HUES6 (cell line): Measurements from ENCODE around the gene GPR153.

Source experiments
- H3K27ac ChIP-seq: 2 replicates; pipeline ENCODE4 v1.7.0; 2013; ENCODE audit warnings: low read depth, mild to moderate bottlenecking, low read length, inconsistent platforms
- H3K27me3 ChIP-seq: 2 replicates; pipeline ENCODE4 v1.6.1; 2013; ENCODE audit warnings: low read length; ENCODE audit not compliant: control insufficient read depth, insufficient read depth
- H3K36me3 ChIP-seq: 2 replicates; pipeline ENCODE4 v1.6.1; 2013; ENCODE audit warnings: low read length; ENCODE audit not compliant: control insufficient read depth, insufficient read depth
- H3K4me1 ChIP-seq: 2 replicates; pipeline ENCODE4 v1.6.1; 2013; ENCODE audit warnings: low read length; ENCODE audit not compliant: control insufficient read depth, insufficient read depth
- H3K4me3 ChIP-seq: 2 replicates; pipeline ENCODE4 v1.5.1; 2013; ENCODE audit warnings: low read depth, low read length
- H3K9ac ChIP-seq: one replicate; pipeline ENCODE4 v1.6.1; 2013; ENCODE audit warnings: mild to moderate bottlenecking, low read length
- H3K9me3 ChIP-seq: 2 replicates; pipeline ENCODE4 v1.6.1; 2013; ENCODE audit warnings: low read depth, low read length; ENCODE audit not compliant: control insufficient read depth, insufficient read depth

The GPR153 gene

DNA sequence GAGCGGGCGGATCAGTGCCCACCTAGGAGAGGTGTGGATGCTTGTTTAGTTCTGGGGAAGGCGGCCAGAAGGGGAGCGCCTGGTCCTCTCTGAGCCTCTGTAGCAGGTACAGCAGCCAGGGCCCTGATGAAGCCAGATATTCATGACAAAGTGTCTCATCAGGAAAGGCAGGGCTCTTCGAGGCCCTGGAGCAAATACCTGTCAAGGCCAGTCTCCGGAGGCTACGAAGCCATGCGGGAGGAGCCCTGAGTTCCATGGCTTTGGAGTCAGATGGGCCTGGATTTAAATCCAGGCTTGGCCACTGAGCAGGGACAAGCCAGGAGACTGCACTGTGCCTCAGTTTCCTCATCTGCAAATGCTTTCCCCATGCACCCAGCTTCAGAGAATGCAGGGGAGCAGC is 25.4 kb upstream of the GPR153 start:
- Histone ChIP-seq H3K9ac (no peak overlapping the region), H3K4me1 (no peaks in the 10 kb centered on the region), H3K27ac (no peak overlapping the region), H3K9me3 (no peaks in the 10 kb centered on the region), H3K4me3 (no peak overlapping the region), H3K27me3 (no peaks in the 10 kb centered on the region), H3K36me3 (peaks cover 9% of the 10 kb centered on the region; the same call in 1 of the 2 replicates)

DNA sequence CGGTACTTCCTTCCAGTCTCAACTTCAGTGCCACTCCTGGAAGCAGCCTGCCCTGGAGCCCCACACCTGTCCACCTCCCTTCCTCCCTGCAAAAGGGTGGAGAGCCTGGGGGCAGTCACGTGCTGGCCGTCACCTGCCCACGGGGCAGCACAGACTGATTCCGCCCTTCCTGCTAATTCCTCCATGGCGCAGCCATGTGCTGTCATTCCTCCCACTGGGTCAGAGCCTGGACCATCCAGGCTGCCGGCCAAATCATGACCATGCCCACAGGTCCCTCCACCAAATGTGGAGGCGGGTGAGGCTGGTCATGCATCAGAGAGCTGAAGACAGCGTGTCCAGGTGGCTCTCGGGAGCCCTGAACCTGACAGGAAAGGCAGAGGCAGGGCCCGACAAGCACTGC is 24.4 kb upstream of the GPR153 start:
- Histone ChIP-seq H3K4me1 (no peaks in the 10 kb centered on the region), H3K4me3 (no peak overlapping the region), H3K27me3 (no peaks in the 10 kb centered on the region), H3K27ac (no peak overlapping the region), H3K9ac (no peak overlapping the region), H3K36me3 (peaks cover 9% of the 10 kb centered on the region; the same call in 1 of the 2 replicates), H3K9me3 (no peaks in the 10 kb centered on the region)

DNA sequence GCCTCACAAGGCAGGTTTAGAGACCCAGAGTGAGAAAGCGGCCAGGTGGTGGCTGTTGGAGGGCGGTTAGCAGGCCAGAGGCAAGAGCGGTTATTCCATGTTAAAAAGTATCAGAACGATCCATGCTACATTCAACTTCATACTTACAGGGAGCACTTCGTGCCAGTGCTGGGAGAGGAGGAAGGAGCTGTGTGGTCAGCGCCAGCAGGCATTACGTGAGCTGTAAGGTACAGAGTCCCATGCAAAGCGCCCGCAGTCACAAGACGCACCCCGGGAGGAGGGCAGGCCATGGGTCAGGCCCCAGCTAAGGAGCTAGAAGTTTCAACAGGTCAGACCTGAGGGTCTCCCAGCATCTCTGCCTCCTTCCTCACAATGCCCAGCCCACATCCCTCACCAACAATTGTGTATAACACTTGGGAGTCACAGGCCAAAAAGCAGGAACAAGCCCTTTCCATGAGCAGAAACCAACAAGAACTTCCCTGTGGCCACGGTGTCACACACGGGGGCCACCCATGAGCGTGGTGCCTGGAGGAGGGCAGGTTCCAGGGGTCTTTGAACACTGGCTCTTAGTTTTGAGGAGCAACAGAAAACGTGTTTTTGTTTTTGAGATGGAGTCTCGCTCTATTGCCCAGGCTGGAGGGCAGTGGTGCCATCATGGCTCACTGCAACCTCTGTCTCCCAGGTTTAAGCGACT is 21.8 kb upstream of the GPR153 start:
- no peaks in the 10 kb centered on the region for H3K27me3 ChIP-seq
- H3K4me3 ChIP-seq = no peak overlapping the region
- H3K27ac ChIP-seq = no peak overlapping the region
- no peak overlapping the region for H3K9ac ChIP-seq
- H3K4me1 ChIP-seq = no peaks in the 10 kb centered on the region; the same call in 1 of the 2 replicates
- H3K9me3 ChIP-seq = no peaks in the 10 kb centered on the region
- peaks cover 13% of the 10 kb centered on the region; the same call in 1 of the 2 replicates for H3K36me3 ChIP-seq

DNA sequence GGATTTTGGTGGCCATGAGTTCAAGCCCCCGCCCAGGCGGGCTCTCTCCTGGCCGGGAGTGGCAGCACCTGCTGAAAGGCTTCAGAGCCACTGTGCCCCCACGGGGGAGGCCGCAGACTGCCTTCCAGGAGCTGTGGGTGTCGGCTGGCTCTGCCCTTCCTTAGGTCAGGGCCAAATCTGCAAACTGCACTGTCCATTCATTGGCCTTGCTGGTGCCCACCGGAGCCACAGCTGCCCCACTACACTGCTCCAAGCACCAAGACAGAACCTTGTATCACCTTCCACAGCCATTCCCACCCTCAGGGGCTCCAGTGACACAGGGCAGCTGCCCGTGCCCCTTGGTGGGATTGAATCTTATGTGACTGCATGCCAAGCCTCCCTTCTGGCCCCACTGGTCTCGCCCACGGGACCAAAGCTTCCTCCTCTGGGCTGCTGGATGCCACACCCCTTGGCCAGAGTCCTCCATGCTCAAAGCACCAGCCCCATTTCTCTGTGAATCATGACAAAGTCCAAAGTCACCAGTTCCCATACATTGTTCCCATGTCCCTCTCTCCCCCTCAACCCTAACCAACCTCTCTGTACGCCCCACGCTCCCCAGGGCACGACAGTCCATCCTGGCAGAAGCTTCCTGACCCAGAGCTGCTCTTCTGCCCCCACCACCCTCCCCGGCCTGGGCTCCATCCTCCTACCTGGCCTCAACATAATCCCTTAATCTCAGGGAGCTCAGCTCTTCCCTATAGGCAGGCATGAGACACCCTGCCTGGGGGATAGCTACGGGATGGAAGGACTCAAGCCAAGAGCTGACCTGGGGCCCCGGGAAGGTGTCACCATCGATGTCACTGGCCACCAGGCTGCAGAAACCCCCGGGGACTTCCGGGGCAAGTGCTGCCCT is 20.9 kb upstream of the GPR153 start:
- no peak overlapping the region for H3K9ac ChIP-seq
- no peak overlapping the region for H3K27ac ChIP-seq
- H3K9me3 ChIP-seq = no peaks in the 10 kb centered on the region
- H3K4me1 ChIP-seq = peaks cover 8% of the 10 kb centered on the region
- H3K36me3 ChIP-seq = peaks cover 7% of the 10 kb centered on the region; the same call in 1 of the 2 replicates
- H3K4me3 ChIP-seq = no peak overlapping the region
- H3K27me3 ChIP-seq = no peaks in the 10 kb centered on the region

DNA sequence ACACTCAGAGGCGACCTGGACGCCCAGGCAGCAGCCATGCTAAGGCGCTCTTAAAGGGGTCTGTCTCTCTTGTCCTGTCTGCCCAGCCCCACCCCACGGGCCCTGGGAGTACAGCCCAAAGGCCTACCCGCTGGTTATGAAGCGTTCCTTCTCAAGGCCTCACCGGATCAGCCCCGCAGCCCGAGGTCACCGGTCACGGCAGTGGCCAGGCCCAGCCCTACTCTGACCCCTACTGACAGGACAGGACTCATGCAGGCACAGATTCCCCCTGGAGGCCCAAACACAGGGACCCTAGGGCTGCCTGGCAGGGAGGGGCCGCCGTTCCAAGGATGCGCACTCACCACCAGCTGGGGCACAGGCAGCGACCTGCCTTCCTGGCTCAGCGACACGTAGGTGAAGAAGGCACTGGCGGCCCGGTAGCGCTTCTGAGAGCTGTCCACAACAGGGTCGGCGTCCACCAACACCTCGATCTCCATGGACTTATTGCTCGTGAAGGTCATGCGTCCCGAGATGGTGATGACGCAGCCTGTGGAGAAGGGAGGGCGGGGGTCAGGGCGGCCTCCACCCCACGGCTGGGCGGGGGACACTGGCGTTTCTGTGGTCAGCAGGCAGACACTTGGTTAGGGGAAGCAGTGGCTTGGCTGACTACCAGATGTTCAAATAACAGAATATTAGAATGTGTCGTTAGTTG is 20.0 kb upstream of the GPR153 start:
- Histone ChIP-seq H3K27ac (no peak overlapping the region), H3K9me3 (no peaks in the 10 kb centered on the region), H3K4me3 (no peak overlapping the region), H3K4me1 (peaks cover 17% of the 10 kb centered on the region), H3K9ac (no peak overlapping the region), H3K27me3 (no peaks in the 10 kb centered on the region), H3K36me3 (peaks cover 7% of the 10 kb centered on the region; the same call in 1 of the 2 replicates)

DNA sequence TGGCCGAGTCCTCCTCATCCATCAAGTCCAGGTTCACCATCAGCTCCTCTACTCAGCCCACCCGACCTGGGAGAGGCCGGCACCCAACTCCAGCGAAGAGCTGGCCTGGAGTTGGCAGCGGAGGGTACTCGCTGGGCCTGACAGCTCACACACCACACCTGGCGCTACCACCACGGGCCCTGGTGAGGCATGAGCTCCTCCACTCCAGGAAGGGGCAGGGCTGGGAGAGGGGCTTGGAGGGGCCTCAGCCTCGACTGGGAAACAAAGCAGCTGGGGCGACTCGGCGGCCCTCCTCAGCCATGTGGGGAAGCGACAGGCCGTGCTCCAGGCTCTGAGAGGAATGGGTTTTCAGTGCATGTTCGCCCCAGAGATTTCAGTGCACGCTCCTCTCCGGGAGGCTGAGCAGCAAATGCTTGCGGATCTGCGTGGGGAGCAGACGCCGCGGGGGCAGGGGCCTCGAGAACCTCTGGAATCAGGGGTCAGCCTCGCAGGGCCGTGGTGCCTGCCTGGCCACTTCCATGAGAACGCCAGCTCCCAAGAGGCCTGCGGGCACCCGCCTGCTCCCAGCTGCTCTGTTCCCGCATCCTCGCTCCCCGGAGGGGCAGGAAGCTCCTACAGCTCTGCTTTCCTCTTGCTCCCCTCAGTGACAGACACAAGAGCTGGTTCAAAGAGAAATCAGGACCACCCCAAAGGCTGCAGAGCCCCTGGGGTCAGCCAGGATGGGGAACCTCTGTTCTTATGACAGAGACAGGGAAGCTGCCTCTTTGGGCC is 18.9 kb upstream of the GPR153 start:
- Histone ChIP-seq H3K36me3 (peaks cover 7% of the 10 kb centered on the region; the same call in 1 of the 2 replicates), H3K4me3 (no peak overlapping the region), H3K27me3 (no peaks in the 10 kb centered on the region), H3K27ac (no peak overlapping the region), H3K4me1 (peaks cover 25% of the 10 kb centered on the region), H3K9ac (no peak overlapping the region), H3K9me3 (no peaks in the 10 kb centered on the region)

DNA sequence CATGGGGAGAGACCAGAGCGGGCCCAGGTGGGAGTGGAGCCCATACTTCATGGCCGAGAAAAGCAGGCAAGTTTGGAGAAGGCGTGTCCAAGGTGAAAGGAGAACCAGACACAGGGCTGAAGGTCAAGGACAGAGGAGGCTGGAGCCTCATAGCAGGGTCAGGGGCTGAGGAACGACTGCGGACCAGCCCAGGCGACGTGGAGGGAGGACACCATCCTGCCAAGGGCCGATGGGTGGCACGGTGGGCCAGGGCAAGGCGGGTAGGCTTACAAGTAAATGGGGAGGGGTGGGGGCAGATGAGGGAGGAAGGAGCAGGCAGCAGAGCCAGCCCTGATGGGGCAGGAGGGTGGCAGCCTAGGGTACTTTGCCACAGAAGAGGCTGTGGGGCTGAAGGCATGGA is 18.2 kb upstream of the GPR153 start:
- Histone ChIP-seq H3K4me1 (peaks cover 29% of the 10 kb centered on the region), H3K27me3 (no peaks in the 10 kb centered on the region), H3K9ac (no peak overlapping the region), H3K4me3 (no peak overlapping the region), H3K27ac (no peak overlapping the region), H3K36me3 (peaks cover 7% of the 10 kb centered on the region; the same call in 1 of the 2 replicates), H3K9me3 (no peaks in the 10 kb centered on the region)

DNA sequence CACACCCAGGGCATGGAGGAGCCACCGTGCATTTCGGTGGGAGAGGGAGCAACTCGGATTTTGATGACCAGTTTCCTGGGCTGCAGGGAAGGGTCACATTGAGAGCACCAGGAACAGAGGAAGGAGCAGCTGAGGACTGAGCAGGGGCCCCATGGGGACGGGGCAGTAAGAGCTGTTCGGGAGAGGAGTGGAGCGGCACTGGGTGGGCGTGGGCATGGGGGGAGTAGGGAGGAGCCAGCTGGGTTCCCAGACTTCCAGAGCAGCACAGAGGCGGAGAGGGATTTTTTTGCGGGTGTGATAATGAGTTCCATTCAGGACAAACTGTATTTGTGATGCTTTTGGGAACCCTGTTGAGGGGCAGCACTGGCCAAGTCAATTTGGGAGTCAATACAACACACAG is 17.4 kb upstream of the GPR153 start:
- Histone ChIP-seq H3K9ac (no peak overlapping the region), H3K27me3 (no peaks in the 10 kb centered on the region), H3K9me3 (no peaks in the 10 kb centered on the region), H3K36me3 (peaks cover 7% of the 10 kb centered on the region; the same call in 1 of the 2 replicates), H3K4me3 (no peak overlapping the region), H3K27ac (no peak overlapping the region), H3K4me1 (peaks cover 37% of the 10 kb centered on the region)

DNA sequence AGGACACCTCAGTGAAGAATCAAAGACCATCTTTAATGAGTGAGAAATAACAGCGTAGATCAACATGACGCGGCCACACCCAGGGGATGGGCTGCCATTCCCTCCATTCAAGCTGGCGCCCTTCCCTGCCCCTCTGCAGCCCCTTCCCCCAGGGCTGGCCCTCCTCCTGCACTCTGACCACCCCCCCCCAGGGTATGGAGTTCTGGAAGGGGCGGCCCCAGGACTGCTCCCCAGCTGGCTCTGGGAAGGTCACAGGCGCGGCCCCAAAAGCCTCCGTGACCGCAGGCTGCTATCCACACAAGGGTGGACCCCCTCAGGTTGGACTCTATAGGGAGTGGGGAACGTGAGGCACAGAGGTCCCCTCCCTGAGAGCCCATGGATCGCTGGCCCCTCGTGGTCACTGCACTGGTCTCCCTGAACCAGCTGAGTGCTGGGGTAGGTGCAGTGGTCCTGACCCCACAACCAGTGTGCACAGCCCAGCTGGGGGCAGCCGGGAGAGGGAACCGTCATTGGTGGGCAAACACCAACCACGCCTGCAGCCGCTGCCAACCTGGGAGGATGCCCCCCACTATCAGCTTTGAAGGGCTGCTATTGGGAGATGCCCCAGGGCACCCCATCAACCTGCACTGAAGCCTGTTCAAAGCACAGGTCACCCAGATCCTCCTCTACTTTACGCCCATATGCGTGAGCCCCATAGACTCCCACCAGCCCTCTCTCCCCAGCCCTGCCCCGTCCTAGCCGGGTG is 16.1 kb upstream of the GPR153 start:
- no peak overlapping the region for H3K27ac ChIP-seq
- H3K9ac ChIP-seq = no peak overlapping the region
- H3K9me3 ChIP-seq = no peaks in the 10 kb centered on the region
- H3K4me1 ChIP-seq = peaks cover 47% of the 10 kb centered on the region
- H3K4me3 ChIP-seq = no peak overlapping the region
- peaks cover 7% of the 10 kb centered on the region; the same call in 1 of the 2 replicates for H3K36me3 ChIP-seq
- no peaks in the 10 kb centered on the region for H3K27me3 ChIP-seq
